ENCODE results near the gene ZNF346.

The ZNF346 gene

GRCh38 chr5:177124486-177124991 is 102.0 kb downstream of the ZNF346 start:
- no peak for DNase-seq

GRCh38 chr5:177126771-177127170 is 104.3 kb downstream of the ZNF346 start:
- no peak for DNase-seq

- DNase-seq = no peak
Measured at GRCh38 chr5:177128551-177128981, 106.1 kb downstream of the ZNF346 start.

- DNase-seq = no peak
Measured at GRCh38 chr5:177130211-177131018, 107.9 kb downstream of the ZNF346 start.

Measured in left hindlimb (tissue), 1 donor.